ENCODE results near the gene MDFIC.
A peak's percentile ranks its signal among the peaks of the same experiment; 100 is the strongest.

The MDFIC gene

GRCh38 chr7:114956702-114957101 is 34.8 kb downstream of the MDFIC start:
- ATAC-seq: peak; percentile 69 to 71

GRCh38 chr7:114957444-114957843 is 35.5 kb downstream of the MDFIC start:
- no peak for ATAC-seq

- peak; percentile 69 to 73 for ATAC-seq
These were observed 38.0 kb downstream of the MDFIC start for GRCh38 chr7:114959931-114960330.

- no peak for ATAC-seq
These were observed 40.5 kb downstream of the MDFIC start for GRCh38 chr7:114962441-114962840.

GRCh38 chr7:114966156-114966555 is 44.3 kb downstream of the MDFIC start:
- no peak for ATAC-seq

GRCh38 chr7:114969096-114969495 is 47.2 kb downstream of the MDFIC start:
- no peak for ATAC-seq

GRCh38 chr7:114970308-114970707 is 48.4 kb downstream of the MDFIC start:
- ATAC-seq: no peak

GRCh38 chr7:114970732-114971131 is 48.8 kb downstream of the MDFIC start:
- no peak for ATAC-seq

GRCh38 chr7:114972567-114972966 is 50.7 kb downstream of the MDFIC start:
- ATAC-seq: no peak

- no peak for ATAC-seq
These were observed 51.3 kb downstream of the MDFIC start for GRCh38 chr7:114973147-114973546.

GRCh38 chr7:114975401-114975800 is 53.5 kb downstream of the MDFIC start:
- no peak for ATAC-seq

- no peak for ATAC-seq
These were observed 54.8 kb downstream of the MDFIC start for GRCh38 chr7:114976666-114977065.

- ATAC-seq: no peak
These were observed 55.4 kb downstream of the MDFIC start for GRCh38 chr7:114977277-114977676.

- ATAC-seq: no peak
These were observed 57.5 kb downstream of the MDFIC start for GRCh38 chr7:114979388-114979787.

- ATAC-seq: no peak
These were observed 58.1 kb downstream of the MDFIC start for GRCh38 chr7:114979803-114980507.

- ATAC-seq: no peak
These were observed 59.4 kb downstream of the MDFIC start for GRCh38 chr7:114981323-114981722.

GRCh38 chr7:114985116-114985715 is 63.3 kb downstream of the MDFIC start:
- ATAC-seq: no peak

GRCh38 chr7:114986190-114987180 is 64.6 kb downstream of the MDFIC start:
- no peak for ATAC-seq

GRCh38 chr7:114988026-114988425 is 66.1 kb downstream of the MDFIC start:
- ATAC-seq: no peak

GRCh38 chr7:114988755-114989375 is 67.0 kb downstream of the MDFIC start:
- ATAC-seq: no peak

GRCh38 chr7:114989531-114989930 is 67.6 kb downstream of the MDFIC start:
- no peak for ATAC-seq

GRCh38 chr7:114997487-114998404 is 75.9 kb downstream of the MDFIC start:
- ATAC-seq: peak; percentile 64 to 68

All from activated CD4-positive, CD25-positive, alpha-beta regulatory T cell treated with anti-CD3 and anti-CD28 coated beads, Interleukin-2, amount 50 U/mL, for 24 hours (primary cell).